ENCODE measurements around the gene OMG.
A peak's percentile ranks its signal among the peaks of the same experiment; 100 is the strongest.
"Not testable (repeated sequence)": the region's sequence is repeated elsewhere in the genome, so short reads cannot be mapped to it uniquely, and the experiment has no call there.

Gene OMG, protein sequence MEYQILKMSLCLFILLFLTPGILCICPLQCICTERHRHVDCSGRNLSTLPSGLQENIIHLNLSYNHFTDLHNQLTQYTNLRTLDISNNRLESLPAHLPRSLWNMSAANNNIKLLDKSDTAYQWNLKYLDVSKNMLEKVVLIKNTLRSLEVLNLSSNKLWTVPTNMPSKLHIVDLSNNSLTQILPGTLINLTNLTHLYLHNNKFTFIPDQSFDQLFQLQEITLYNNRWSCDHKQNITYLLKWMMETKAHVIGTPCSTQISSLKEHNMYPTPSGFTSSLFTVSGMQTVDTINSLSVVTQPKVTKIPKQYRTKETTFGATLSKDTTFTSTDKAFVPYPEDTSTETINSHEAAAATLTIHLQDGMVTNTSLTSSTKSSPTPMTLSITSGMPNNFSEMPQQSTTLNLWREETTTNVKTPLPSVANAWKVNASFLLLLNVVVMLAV

DNA sequence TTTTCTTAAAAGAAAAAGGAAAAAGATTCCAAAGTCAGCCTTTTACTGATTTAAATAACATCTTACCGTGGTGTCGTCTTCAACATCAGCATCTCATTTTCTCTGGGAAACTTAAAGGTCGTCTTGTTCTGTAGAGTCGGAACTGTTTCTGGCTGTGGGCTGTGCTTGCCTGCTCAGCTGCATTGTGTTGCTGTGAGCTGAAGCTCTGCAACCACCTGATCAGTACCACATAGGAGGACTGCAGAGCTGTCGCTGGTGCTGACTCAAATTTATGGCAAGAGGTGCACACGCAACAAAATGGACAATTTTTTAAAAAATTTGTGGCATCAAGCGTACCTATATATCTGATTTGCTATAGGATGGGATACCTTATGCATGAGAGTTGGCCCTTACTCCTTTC is at the start of gene OMG:
Gene OMG, minus strand, starts transcription at position 150 of the 400 bp plus-strand sequence. CDS start 908 bp downstream, outside the sequence.
- DNase-seq (ENCODE audit: low spot score), result no peak

DNA sequence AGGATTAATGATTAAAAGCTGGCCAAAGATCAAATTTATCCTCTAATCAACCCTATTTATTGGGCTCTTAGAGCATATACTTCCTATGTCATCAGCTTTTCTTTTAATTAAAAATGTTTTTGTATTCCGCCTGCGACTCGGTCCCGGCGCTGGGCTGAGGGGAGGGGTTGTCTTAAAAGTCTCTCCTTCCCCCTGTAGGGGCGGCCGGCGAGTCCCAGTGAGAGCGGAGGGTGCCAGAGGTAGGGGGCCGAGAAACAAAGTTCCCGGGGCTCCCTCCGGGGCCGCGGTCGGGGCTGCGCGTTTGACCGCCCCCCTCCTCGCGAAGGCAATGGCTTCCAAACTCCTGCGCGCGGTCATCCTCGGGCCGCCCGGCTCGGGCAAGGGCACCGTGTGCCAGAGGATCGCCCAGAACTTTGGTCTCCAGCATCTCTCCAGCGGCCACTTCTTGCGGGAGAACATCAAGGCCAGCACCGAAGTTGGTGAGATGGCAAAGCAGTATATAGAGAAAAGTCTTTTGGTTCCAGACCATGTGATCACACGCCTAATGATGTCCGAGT is 48.2 kb upstream of the OMG start:
- DNase-seq (ENCODE audit: low spot score), result not testable (repeated sequence)

DNA sequence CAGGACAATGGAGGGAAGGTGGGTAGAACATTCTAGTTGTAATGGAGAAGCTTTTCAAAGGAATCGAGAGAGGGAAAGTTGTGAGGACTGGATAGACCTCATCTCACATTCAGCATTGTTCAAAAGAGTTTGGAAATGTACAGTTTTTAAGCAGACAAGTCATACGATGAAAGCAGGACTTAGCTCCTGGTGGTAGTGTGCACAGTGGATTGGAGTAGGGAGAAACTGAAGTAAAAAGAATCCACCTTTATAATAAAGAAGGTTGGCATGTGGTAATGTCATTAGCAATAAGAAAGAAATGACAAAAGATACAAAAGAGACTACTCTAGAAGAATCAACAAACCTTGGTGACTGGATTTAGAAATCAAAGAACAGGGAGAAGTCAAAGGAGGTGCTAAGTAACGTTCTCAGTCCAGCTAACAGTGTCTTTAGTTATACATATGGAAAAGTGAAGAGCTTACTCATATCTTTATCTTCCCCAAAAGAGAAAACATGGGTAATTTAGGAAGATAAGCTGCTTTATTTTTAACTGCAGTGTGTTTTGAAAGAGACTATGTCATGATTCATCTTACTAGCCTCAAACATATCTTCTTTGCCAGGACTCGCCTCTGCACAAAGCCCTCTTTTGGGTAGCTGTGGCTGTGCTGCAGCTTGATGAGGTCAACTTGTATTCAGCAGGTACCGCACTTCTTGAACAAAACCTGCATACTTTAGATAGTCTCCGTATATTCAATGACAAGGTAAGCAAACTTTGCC is 43.0 kb upstream of the OMG start:
- no peak for DNase-seq (ENCODE audit: low spot score)

DNA sequence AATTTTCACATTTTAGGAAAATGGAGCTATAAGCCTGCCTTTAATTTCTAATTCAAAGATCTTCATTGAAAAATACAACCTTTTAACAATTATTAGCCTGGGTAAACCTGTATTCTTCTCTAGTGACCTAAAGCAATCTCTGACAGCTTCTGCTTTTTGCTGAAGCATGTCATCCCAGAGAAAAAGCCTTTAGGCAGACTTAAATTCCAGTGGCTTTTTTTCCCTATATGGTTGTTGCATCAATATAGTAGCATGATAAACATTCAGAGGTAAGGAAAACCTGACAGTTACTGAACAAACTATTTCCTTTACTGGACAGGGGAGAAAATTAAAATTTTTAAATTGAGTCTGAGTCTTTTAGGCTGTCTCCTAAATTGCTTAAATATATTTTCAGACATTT is 32.2 kb upstream of the OMG start:
- no peak for DNase-seq (ENCODE audit: low spot score)

DNA sequence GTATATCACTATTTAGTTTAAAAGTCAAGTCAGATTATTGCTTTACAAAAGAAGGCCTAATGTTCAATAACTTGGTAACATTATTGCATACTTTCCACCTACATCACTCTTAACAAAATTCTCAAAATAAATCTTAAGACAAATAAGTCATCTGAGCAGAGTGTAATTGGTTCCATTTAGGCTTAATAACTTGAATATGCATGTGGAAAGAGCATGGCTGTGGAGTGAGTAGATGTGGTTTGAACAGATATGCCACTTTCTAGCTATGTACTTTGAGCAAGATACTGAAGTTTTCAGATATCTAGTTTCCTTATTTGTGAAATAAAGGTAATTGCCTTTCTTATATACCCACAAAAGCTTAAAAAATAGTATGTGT is 31.1 kb upstream of the OMG start:
- DNase-seq (ENCODE audit: low spot score), result no peak

DNA sequence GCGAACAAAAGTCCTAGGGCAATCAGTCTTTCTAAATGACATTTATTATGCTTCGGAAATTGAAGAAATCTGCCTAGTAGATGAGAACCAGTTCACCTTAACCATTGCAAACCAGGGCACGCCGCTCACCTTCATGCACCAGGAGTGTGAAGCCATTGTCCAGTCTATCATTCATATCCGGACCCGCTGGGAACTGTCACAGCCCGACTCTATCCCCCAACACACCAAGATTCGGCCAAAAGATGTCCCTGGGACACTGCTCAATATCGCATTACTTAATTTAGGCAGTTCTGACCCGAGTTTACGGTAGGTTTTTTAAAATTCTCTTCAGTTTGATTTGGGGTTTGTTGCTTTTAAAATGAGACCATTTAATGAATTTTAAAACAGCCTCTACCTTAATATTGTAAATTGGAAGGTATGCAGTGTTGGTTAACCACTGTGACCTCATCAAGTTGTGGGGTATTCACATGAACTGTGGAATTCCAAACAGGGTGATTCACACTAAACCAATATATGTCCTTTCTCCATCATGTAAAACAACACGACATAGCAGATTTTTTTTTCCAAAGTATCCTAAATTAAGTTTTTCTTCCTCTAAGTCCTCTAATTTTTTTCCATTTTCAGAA is 30.6 kb upstream of the OMG start:
- no peak for DNase-seq (ENCODE audit: low spot score)

DNA sequence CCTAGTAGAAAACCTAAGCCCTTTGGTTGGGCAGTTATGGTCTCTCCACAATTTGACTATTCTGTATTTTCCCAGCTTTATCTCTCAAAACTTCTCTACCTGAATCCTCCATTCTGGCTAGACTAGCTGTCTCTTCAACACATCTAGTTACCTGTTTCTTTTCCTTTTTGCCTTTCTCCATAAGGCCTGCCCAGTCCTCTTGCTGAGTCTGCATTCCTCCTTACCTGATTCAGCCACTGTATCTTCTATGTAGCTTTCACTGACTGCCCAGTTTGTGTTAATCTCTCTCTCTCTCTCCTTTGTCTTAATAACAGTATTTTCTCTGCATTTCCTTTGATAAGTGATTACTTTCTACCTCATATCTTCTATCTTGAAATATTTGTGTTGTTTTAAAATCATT is 26.5 kb upstream of the OMG start:
- no peak for DNase-seq (ENCODE audit: low spot score)

DNA sequence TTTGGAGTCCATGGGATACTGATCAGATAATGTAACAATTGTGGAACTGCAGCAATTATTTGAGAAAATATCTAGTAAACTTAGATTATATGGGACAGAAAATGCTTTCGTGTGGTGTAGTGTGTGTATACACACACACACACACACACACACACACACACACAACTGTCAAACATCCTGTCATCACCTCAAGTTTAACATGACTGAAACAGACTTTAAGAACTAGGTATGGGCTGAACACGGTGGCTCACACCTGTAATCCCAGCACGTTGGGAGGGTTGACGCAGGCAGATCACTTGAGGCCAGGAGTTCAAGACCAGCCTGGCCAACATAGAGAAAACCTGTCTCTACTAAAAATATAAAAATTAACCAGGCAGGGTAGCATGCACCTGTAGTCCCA is 24.9 kb upstream of the OMG start:
- DNase-seq (ENCODE audit: low spot score), result peak; percentile 25

DNA sequence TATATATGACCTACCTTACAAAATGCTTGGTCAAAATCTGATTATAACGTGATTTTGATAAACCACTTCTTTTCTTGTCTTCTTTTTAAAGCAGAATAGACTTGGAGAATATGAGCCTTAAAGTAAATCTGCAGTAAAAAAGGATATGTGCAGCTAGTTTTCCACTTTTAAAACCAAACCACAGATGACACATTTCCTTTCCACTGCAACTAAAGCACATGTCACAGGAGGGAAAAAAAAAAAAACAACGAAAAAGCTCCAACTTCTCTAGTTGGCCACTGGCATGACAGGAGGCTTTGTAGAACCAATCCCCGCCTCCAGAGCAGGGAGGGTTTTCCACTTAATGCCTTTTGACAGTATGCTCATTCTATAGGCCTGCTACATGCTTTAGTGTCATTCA is 24.4 kb upstream of the OMG start, which contains the start of gene EVI2A:
Gene EVI2A, minus strand, starts transcription at position 142 of the 400 bp plus-strand sequence. CDS start 2,609 bp downstream, outside the sequence.
- DNase-seq (ENCODE audit: low spot score), result peak; percentile 86

DNA sequence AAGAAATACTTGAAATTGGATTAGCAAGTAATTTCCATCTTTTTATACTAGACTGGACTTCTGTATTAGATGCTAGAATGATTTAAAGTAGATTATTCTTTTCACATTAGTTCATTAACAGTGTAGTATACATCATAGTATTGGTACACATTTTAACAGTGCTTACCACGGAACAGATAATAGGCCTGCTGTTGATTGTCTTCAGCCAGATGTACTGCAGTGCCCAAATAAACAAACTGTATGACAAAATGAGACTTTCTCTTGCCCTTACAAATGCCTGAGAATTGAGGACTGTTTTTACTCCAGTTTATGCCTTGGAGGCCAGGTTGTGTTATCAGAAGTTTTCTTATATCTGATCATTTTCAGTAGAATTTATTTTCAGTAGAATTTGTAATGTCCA is 23.8 kb upstream of the OMG start:
- DNase-seq (ENCODE audit: low spot score), result no peak

DNA sequence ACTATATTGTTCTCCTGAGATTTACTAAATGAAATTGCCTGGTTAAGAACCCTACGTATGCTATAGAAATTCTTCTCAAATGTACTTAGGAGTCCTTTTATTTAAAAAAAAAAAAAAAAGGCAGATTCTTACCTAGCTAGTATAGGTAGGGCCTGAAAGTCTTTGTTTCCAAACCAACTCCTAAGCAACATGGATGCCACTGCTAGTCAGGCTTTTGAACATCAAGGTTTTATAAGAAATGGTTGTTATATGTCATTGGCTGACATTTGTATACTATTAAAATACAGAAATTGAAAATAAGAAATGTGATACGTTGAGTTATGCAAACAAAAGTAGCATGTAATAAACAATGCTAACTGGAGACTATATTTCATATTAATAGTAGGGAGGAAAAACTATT is 23.2 kb upstream of the OMG start:
- DNase-seq (ENCODE audit: low spot score), result peak; percentile 21

DNA sequence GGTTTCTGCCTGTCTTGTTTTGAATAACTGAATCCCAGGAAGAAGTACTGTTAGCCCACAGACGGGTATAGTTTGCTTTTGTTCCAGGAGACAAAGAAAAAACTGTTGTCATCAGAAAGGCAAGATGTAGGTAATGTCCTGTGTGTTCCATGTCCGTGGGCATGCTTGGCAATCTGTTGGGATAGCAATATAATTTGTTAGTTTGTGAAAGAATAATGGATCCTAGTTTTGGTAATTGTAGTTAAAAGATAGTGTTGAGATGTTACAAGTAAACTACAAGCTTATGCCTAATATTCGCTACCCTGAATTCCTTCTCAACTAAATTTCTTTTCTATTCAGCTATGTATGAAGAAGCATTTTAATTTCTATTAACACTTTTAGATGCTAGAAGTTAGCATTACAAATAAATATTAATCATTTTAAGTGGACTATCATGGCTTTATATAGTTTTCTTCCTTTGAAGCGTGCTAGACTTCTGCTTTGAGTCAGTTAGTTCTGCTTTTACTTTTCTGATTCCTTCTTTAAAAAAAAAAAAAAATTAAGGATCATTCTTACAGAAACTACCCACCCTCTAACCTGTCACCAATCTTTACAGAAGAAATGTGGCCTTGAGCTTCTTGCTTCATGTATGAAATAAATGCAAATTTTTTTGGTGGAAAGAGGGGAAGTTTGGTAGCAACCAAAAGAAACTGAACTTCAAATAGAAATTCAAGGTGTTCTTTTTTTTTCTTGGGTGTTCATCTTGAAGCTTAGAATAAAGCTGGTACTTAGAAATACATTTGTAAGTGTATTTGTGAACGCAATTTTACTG is 22.0 kb upstream of the OMG start:
- peak; percentile 24 for DNase-seq (ENCODE audit: low spot score)

DNA sequence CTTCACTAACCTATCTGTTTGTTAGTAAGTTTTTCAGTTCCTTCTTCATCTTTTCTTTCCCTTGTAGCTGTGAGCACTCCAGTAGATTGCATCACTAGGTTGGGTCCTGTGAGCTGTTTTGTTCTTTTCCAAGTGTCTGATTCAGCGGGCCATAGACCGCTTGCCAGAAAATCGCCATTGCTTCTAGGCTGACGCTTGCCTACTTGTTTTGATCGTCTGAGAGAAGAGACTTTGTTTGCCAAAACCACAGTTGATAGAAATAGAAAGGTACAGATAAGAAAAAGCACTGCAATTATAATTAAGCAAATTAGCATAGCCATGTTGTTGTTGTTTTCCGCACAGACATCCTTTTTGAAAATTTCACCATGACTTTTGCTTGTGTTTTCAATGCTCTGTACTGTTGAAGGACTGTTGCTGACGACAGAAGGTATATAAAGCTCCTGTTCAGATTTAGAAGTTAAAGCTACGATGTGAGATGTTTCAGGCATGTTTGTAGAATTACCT is 21.3 kb upstream of the OMG start:
- DNase-seq (ENCODE audit: low spot score), result peak; percentile 67

DNA sequence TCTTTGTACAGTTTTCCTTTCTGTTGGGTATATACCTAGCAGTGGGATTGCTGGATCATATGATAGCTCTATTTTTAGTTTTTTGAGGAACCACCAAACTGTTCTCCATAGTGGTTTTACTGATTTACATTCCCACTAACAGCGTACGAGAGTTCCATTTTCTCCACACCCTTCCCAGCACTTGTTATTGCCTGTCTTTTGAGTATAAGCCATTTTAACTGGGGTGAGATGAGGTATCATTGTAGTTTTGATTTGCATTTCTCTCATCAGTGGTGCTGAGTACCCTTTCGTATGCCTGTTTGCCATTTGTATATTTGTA is 17.7 kb upstream of the OMG start:
- no peak for DNase-seq (ENCODE audit: low spot score)

DNA sequence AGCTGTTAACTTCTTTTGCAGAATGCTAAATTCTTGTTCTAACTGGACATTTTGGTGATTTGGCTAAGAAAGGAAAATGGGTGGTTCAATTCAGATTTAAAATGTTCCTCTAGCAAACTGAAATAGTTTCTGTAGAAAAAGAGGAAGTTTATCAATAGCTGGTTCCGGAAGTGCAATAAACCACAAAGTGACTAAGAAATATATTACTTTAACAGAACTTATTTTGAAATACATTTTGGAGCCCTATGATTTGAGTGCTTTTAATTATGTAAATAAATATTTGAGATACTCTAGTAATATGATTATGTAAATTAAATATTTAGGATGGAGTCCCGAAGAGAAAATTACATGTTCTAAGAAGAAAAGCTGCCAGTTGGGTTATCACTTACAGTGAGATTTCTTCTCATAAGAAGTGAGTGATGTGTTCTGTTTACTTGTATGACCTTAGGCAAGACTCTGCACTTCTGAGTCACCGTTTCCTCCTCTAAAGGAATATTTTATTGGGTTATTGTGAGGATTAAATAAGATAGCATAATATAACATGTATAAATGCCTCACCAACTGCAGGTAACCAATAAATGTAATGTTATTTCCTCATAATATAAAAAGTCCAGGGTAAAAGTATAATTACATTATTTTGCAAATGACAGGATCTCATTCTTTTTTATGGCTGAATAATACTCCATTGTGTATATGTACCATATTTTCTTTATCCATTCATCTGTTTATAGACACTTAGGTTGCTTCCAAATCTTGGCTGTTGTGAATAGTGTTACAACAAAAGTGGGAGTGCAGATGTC is 17.1 kb upstream of the OMG start, which contains the start of gene EVI2B:
Gene EVI2B, minus strand, starts transcription at position 73 of the 800 bp plus-strand sequence. CDS start 8,445 bp downstream, outside the sequence.
- DNase-seq (ENCODE audit: low spot score), result peak; percentile 62

DNA sequence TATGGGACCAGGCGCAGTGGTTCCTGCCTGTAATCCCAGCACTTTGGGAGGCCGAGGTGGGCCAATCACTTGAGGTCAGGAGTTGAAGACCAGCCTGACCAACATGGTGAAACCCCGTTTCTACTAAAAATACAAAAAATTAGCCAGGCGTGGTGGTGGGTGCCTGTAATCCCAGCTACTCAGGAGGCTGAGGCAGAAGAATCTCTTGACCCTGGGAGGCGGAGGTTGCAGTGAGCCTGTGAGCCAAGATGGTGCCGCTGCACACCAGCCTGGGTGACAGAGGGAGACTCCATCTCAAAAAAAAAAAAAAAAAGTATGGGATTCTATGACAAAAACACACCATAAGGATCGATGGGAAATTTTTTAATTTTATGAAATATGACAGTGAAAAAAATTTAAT is 15.2 kb upstream of the OMG start:
- peak; percentile 42 for DNase-seq (ENCODE audit: low spot score)

DNA sequence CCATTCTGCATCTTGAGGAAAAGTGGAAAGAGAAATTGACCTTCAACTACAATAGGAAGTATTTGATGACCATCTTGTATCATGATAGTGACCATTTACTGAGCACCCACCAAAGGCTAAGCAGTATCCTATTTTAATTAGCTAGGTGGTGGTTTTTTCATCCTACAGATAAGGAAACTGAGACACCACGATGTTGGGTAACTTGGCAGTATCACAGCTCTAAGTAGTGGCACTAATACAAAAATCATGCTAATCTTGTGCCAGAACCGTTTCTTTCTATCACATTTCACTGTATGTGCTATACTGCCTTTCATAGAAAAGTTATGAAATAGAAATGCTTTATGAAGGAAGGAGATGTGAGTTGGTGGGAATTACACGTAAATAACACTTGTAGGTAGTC is 14.5 kb upstream of the OMG start:
- DNase-seq (ENCODE audit: low spot score), result no peak

DNA sequence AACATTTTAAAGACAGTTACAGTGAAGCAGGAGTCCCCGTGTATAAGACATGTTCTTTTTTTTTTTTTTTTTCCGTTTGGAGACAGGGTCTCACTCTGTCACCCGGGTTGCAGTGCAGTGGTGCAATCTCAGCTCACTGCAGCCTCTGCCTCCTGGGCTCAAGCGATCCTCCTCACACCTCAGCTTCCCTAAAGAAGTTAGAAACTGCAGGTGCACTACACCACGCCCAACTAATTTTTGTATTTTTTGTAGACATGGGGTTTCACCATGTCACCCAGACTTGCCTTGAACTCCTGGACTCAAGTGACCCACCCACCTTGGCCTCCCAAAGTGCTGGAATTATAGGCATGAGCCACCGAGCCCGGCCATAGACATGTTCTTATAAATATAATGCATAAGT is 13.8 kb upstream of the OMG start:
- peak; percentile 30 for DNase-seq (ENCODE audit: low spot score)

DNA sequence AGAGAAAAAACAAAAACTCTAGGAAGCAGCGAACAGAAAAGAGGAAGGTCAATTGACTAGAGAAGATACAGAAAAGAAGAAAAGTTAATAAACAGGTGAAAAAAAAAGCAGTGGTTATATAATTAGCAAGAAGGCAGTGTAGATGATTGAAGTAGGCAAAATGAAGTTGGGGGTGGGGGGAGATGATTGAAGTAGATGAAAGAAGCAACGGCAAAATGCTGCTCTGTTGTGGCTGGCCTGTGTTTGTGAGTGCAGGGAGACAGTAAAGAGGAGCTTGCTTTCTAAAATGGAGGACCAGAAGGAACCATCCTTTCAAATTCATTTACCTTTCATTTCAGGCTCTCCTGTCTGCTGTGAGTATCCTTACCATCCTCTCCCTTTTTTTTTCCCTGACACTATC is 13.2 kb upstream of the OMG start:
- peak; percentile 83 for DNase-seq (ENCODE audit: low spot score)

DNA sequence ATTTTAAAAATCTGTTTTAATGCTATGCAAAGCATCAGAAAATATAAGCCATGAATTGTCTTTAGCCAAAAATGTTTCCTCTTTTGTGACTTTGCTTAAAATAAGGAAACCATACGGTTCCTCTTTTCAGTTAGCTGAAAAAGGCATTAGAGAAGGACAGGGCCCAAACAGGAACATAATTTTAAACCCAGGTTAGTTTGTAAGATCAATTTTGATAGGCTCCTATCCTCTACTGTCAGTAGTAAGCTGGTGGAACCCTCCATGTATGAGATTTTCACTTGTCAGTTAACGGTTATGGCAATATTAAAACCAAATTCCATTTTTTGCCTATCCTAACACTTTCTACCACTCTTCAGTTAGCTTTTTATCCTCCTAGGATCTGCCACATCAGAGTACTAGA is 12.5 kb upstream of the OMG start:
- DNase-seq (ENCODE audit: low spot score), result peak; percentile 35
